Mammary epithelial cell (primary cell): ENCODE data around the gene GTF3A.

Experiments used
- EZH2 ChIP-seq: IDR thresholded peaks from 2 replicates; pipeline ENCODE4 v1.6.1; 2012; ENCODE audit warnings: low read length, inconsistent platforms, borderline replicate concordance
- TF ChIP-seq, protein P1 (sequence below), 2 donors: IDR thresholded peaks in 1 of 2; conservative IDR thresholded peaks in 1 of 2; 2 replicates each; pipeline ENCODE4 v1.5.1; 2011 to 2012; ENCODE audit warnings: inconsistent platforms in 2 of 2, low read length in 2 of 2, mild to moderate bottlenecking in 2 of 2, control low read depth in 1 of 2, low read depth in 1 of 2; ENCODE audit not compliant: insufficient read depth in 1 of 2; ENCODE audit errors: extremely low read depth in 1 of 2

DNA sequence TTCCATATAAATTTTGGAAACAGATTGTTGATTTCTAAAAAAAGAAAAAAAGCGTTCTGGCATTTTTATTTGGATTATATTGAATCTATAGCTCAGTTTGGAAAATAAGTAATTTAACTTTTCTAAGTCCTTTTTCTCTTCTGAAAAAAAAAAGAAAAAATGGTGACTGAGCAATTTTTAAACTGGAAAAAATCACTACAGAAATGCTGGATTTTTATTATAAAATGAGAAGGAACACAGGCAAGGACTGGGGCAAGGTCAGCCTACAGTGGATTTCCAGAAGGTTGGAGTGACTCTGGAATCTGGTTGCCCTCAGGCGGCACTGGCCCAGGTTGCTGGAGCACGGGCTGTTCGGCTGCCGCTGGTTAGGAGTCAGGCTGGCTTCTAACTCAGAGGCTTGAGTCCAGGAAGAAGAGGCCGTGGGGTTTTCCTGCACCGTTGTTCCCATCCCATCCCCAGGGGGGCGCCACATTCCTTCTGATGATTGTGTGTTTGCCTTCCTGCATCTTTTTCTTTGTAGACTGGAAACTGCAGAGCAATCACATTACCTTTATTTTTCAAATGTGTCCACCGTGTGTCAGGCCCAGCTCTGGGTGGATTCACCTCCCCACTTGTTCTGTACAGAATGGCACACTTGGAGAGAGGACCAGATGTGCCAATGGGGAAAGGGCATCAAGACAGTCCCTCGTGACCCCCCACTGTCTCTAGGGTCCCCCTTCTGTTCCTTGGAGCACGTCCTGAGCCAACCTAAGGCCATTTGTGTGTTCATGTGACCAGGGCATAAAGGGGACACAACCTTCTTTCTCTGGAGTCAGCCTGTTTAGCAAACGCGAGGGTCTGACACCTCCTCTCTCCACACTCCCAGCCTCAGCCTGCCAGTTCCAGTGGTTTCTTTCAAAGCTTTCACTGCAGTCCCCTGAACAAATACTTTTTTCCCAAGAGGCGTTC, 44.5 kb upstream of the GTF3A start:
- TF ChIP-seq, protein P1, sequence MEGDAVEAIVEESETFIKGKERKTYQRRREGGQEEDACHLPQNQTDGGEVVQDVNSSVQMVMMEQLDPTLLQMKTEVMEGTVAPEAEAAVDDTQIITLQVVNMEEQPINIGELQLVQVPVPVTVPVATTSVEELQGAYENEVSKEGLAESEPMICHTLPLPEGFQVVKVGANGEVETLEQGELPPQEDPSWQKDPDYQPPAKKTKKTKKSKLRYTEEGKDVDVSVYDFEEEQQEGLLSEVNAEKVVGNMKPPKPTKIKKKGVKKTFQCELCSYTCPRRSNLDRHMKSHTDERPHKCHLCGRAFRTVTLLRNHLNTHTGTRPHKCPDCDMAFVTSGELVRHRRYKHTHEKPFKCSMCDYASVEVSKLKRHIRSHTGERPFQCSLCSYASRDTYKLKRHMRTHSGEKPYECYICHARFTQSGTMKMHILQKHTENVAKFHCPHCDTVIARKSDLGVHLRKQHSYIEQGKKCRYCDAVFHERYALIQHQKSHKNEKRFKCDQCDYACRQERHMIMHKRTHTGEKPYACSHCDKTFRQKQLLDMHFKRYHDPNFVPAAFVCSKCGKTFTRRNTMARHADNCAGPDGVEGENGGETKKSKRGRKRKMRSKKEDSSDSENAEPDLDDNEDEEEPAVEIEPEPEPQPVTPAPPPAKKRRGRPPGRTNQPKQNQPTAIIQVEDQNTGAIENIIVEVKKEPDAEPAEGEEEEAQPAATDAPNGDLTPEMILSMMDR (conservative IDR thresholded peaks at IDR 0.05 in 1 of 2, IDR thresholded peaks at IDR 0.05 in 1 of 2; ENCODE audit: extremely low read depth in 1 of 2, insufficient read depth in 1 of 2, low read depth in 1 of 2, low read length in 2 of 2), result peak; percentile 70 to 76
- no peak for TF ChIP-seq EZH2
